Cerebellar cortex (tissue), 1 donor: ENCODE measurements around the gene JMY.

Source experiments
- DNase-seq: peaks from one replicate; pipeline ENCODE4 v3.0.0-alpha.2; 2015; ENCODE audit warnings: low spot score

The JMY gene

DNA sequence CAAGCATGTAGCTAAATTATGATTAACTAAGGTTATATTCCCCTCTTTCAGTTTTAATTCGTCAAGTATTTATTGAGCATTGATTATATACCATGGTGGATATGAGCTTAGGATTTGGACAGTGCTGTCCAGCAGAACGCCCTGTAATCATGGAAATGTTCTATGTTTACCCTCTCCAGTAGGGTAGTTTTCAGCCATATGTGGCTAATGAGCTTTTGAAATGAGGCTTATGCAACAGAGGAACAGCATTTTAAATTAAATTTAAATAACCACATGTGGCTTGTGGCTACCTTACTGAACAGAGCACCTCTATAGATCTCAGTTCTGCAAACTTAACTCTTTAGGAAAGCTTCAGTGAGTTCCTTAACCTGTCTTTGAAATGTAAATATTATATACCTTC is 59.1 kb downstream of the JMY start:
- DNase-seq, result no peak

DNA sequence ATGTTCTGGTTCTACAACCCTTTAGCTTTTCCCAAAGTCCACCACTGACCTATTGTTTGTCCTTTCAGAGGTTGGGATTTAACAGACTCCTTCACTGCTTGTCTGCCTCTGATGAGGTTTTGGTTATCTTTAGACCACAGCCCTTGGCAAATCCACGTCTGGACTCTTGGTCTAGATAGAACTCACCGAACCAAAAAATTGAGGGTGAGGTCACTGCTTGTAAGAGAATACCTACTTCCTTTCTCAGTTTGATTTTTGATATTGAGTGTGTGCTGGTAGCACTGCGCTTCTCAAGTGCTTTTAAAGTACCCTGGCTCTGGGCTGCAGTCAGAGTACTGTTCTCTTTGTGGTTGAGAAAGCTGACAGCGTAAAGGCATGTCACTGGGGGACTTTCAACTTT is 61.7 kb downstream of the JMY start:
- no peak for DNase-seq

DNA sequence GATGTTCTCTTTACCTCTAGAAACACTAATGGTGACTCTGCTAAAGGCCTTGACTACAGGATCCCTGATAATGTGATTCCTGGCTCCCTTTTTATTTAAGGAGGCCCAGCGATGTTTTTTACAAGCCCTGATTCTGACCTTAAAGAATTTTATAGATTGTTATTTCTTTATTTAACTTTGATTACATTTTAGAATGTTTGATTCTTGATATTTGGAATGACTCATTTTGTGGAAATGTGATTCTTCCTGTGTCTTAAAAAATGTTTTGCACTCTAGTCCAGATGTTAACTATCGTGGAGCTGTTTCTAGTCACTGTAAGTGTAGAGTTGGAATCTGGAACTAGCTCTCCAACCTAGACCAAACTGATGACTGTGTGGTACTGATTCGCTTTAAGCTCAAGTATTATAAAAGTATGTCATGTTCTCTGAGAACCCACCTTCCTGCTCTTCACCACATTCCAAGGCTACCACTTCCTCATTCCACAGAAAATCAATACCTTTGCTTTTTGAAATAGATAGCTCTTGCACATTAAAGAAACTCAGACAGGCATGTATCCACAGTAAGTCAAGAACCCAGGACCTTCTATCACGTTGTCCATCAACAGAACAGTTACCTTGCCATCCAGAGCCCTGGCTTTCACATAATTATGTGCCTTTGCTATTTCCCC is 65.2 kb downstream of the JMY start:
- no peak for DNase-seq

DNA sequence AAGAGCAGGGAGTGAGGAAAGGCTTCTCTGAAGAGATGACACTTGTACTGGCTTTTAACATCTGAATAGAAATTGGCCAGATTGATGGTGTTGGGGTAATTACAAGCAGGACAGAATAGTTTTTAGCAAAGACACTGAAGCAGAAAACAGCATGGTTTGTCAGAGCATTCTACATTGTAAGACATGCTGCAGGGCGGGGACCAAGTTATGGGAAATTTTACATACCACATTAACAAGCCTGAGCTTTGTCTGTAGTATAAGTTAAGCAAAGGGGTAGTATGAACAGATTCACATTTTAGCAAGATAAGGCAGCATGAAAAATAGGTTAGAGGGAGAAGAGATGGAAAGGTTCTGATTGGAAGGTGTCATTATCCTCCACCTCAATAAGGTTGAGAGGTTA is 66.5 kb downstream of the JMY start:
- DNase-seq, result no peak

DNA sequence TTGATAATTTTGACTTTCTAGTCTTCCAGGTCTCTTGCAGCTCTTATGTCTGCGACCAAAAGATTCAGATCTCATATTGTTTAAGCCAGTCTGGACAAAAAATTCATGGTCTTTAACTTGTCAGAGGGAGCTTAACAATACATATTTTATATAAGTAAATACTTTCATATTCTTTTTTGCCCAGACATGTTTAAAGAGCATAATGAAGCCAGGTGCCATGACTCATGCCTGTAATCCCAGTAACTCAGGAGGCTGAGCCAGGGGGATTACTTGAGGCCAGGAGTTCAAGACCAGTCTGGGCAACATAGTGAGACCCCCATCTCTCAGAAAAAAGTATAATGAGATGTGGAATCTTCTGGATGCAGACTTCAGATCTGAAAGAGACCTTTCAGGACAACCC is 69.8 kb downstream of the JMY start:
- DNase-seq, result no peak

DNA sequence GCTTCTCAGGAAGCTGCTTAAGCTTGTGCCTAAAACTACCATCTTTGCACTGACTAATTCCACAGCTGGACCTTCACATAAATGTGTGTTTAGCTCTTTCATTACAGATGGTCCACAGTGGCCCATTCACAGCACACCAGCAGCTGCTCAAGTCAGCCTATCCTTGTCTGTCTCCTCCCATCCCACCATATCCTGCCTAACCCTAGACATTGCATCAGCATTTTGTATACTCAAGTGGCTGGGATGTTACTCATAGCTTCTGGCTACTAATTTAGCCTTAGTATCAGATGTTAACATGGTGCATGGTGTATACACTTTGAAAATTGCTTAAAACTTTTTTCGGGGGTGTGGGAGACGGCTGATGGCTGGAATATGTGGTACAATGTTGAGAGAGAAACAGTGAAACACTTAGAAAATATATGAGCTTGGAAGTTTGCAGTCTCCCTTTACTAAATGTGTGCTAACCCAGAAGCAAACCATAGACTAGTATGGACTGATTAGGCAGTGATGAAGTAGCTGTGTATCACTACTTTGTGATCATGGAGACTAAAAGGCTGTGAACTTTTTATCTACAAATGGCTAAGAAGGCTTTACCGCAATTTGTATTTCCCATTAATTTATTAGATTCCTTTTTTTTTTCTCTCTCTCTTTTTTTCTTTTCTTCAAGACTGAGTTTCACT is 83.1 kb downstream of the JMY start:
- no peak for DNase-seq

DNA sequence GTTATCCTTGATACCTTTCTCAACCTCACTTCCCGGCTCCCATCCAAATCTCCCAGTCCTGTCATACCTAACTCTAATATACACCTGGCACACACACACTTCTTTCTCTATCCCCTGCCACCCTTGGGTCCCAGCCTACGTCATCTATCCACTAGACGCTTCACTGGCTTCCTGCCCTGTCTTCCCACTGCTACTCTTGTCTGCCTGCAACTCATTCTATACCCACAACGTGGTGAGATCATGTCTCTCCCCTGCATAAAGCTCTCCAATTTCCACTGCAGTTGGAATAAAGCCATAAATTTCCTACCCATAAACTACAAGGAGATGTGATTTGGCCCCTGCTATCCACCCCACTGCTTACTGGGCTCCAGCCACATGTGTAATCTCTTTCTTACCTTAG is 93.5 kb downstream of the JMY start:
- DNase-seq, result no peak

DNA sequence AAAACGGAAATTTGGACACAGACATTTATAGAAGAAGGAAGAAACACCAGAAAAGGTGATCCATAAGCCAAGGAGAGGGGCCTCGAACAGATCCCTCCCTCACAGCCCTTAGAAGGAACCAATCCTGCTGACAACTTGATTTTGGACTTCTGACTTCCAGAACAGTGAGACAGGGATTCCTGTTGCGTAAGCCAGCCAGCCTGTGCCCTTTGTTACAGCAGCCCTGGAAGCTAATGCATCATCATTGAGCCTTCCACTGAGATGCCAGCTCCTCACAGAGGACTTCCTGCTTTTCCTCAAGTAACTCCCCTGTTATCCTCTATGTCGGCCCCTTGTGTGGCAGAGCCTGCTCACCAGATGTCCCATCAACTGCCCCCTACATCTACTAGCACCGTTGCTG is 94.1 kb downstream of the JMY start:
- DNase-seq, result no peak

DNA sequence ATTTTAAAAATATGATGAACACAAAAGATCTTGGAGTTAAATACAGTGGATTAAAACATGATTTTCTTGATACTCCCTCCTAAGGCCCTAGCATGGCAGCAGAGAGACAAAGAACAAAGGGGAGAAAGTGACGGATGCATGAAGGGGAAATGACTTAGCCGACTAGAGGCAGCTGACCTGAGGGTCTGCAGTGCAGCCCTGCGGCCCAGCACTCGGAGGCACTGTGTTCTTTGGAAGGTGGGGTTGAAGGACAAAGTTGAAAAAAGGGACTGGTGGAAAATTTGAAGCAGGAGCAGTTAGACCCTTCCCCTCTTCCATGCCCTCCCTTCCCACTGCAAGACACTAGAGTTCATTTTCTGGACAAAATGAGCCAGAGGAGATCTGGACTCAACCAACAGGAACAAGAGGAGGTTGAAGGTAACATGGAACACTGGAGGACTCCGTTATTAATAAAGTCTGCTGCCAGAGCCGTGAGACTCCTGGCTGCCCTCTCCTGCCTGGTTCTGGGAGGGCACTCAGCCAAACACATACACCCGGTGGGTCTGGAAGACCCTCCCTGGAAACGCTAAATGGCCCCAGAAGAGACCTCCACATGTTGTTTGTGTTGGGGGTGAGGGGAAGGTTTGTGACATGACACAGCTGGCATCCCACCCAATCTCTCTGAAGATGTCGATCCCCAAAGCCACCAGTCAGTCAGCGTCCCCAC is 98.1 kb downstream of the JMY start:
- DNase-seq, result no peak

DNA sequence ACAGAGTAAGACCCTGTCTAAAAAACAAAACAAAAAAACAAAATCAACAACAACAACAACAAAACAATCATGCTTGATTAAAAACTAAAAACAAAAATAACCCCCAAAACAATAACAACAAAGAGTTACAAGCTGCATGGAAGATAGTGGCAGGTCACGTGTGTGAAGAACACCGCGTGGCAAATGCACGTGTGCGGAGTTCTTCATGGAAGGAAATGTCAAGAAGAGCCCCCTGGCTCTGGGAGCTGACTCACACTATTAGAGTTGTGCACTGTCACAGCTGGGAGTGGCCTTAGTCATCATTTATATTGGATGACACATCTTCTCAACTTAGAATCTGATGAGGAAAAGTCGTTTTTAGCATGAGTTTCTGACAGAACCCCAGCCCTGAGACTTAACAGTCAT is 110.5 kb downstream of the JMY start:
- DNase-seq, result no peak

DNA sequence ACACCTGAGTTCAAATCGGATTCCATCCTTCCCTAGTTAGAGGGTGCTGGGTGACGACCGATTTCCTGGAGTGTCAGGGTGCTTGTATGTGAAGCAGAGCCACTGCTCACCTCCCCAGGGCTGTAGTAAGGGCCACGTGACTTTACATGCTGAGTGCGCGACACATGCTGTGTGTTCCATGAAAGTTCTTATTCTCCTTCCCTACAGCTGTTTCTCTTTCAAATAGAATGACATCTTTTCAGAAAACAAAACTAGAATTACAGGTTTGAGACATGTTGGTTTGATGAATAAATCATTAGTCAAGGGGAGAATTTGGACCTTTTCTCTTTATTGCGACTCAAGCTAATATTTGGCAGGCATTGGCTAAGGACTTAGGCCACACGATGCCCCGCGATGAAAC is 113.1 kb downstream of the JMY start:
- no peak for DNase-seq

DNA sequence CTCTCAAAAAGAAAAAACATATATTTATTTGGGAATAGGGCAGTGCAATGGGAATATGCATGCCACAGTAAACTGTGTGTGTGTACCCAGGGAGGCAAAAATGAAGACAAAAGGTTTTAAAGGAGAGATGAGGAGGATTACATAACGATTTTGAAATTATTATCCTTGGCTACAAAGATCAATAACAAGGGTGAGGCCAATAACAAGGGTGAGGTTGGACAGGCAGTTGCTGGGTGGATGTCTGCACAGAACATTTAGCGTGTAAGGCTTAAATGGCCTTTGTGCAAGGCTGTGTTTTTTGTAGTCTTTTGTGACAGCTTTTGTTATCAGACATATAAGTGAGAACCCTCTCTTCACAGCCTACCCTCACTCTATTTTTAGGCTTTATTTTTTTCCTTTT is 114.0 kb downstream of the JMY start:
- DNase-seq, result no peak

DNA sequence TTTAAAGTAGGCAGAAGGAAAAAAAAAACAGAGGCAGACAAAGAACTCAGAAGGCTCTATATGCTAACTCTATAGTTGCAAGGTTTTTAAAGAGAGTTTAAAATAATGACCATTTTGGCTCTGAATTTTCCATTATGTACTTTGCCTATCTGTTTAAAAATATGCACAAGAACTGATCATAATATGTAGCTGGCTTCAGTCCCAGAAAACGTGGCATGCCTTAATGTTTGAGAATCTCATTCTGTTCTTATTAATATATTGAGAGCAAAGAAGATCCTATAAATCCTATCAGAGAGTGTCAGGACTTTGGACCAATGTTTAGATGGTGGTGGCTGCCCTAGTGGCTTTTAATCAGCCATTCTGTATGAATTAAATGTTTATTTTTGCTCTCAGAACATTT is 121.5 kb downstream of the JMY start:
- no peak for DNase-seq
